ENCODE measurements around the gene OTUD6A. TPM values are rescaled to one million over a fixed set of nuclear protein-coding genes. Genes with fewer than 3 reads are reported as not detected.

Gene OTUD6A, protein sequence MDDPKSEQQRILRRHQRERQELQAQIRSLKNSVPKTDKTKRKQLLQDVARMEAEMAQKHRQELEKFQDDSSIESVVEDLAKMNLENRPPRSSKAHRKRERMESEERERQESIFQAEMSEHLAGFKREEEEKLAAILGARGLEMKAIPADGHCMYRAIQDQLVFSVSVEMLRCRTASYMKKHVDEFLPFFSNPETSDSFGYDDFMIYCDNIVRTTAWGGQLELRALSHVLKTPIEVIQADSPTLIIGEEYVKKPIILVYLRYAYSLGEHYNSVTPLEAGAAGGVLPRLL
- not detected for total RNA-seq
- long read RNA-seq = 0 reads

DNA sequence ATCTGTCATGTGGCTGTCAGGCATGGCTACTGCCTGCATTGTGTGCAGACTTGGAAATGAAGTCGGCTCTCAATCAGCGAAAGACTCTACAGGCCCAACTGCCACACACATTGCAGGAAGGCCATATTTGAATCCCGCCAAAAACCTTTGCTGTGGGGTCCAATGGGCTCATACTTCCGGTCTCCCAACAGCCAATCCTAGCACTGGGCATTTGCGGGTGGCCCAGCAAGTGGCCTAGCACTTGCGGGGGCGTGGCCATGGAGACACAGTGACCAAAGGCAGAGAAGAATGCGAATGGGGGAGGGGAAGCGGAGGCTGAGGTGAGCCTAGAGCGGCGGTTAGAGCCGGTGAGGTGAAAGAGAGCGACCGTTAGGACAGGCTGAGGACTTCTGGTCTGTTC lies at the start of gene OTUD6A:
Gene OTUD6A, plus strand, starts transcription at position 382 of the 400 bp plus-strand sequence. CDS start 68 bp downstream, outside the sequence.
- Histone ChIP-seq H3K4me3 (no peak within 1 kb of the TSS), H3K9me3 (no peaks in the 10 kb centered on the region), H3K4me1 (no peaks in the 10 kb centered on the region), H3K27me3 (ENCODE audit: low read depth) (no peaks in the 10 kb centered on the region), H3K27ac (no peak within 1 kb of the TSS), H3K36me3 (no peaks in the 10 kb centered on the region)
- TF ChIP-seq, protein P1, sequence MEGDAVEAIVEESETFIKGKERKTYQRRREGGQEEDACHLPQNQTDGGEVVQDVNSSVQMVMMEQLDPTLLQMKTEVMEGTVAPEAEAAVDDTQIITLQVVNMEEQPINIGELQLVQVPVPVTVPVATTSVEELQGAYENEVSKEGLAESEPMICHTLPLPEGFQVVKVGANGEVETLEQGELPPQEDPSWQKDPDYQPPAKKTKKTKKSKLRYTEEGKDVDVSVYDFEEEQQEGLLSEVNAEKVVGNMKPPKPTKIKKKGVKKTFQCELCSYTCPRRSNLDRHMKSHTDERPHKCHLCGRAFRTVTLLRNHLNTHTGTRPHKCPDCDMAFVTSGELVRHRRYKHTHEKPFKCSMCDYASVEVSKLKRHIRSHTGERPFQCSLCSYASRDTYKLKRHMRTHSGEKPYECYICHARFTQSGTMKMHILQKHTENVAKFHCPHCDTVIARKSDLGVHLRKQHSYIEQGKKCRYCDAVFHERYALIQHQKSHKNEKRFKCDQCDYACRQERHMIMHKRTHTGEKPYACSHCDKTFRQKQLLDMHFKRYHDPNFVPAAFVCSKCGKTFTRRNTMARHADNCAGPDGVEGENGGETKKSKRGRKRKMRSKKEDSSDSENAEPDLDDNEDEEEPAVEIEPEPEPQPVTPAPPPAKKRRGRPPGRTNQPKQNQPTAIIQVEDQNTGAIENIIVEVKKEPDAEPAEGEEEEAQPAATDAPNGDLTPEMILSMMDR (IDR thresholded peaks at IDR 0.05) = no peak
- ATAC-seq = no peak
- intact Hi-C loops (cut with DNase I) = no loop called here
- no peak for DNase-seq

GRCh38 chrX:70012756-70013155 lies 49.5 kb upstream of the OTUD6A start:
- intact Hi-C loops (cut with DNase I) = no loop called here

GRCh38 chrX:70013466-70014381 lies 48.5 kb upstream of the OTUD6A start:
- no peak overlapping the region for H3K4me3 ChIP-seq
- DNase-seq (no peak), ATAC-seq (no peak)

More at GRCh38 chrX:70012756-70013155, 49.5 kb upstream of the OTUD6A start:
- Histone ChIP-seq H3K4me1 (no peaks in the 10 kb centered on the region), H3K9me3 (no peaks in the 10 kb centered on the region), H3K4me3 (no peak overlapping the region), H3K27ac (no peak overlapping the region), H3K27me3 (ENCODE audit: low read depth) (no peaks in the 10 kb centered on the region), H3K36me3 (no peaks in the 10 kb centered on the region)
- TF ChIP-seq, protein P1 (IDR thresholded peaks at IDR 0.05) = no peak
- ATAC-seq (no peak), DNase-seq (no peak)

DNA sequence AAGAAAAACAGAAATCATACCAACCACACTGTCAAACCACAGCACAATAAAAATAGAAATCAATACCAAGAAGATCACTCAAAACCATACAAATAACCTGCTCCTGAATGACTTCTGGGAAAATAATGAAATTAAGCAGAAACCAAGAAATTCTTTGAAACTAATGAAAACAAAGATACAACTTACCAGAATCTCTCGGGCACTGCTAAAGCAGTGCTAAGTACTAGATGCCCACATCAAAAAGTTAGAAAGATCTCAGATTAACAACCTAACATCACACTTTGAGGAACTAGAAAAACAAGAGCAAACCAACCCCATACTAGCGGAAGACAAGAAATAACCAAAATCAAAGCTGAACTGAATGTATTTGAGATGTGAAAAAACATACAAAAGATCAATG lies 45.7 kb upstream of the OTUD6A start:
- H3K4me1 ChIP-seq = no peaks in the 10 kb centered on the region
- TF ChIP-seq, protein P1 (IDR thresholded peaks at IDR 0.05) = no peak
- H3K9me3 ChIP-seq = no peaks in the 10 kb centered on the region
- ATAC-seq = no peak
- no peaks in the 10 kb centered on the region for H3K27me3 ChIP-seq (ENCODE audit: low read depth)
- intact Hi-C loops (cut with DNase I) = no loop called here
- H3K27ac ChIP-seq = no peak overlapping the region
- no peak overlapping the region for H3K4me3 ChIP-seq
- no peak for DNase-seq
- no peaks in the 10 kb centered on the region for H3K36me3 ChIP-seq

More at GRCh38 chrX:70013466-70014381, 48.5 kb upstream of the OTUD6A start:
- TF ChIP-seq, protein P1 (IDR thresholded peaks at IDR 0.05) = no peak
- H3K27me3 ChIP-seq (ENCODE audit: low read depth) = no peaks in the 10 kb centered on the region
- no peak overlapping the region for H3K27ac ChIP-seq
- H3K36me3 ChIP-seq = no peaks in the 10 kb centered on the region
- intact Hi-C loops (cut with DNase I) = no loop called here
- no peaks in the 10 kb centered on the region for H3K4me1 ChIP-seq
- no peaks in the 10 kb centered on the region for H3K9me3 ChIP-seq

- no peak overlapping the region for H3K4me3 ChIP-seq
- H3K27me3 ChIP-seq (ENCODE audit: low read depth) = no peaks in the 10 kb centered on the region
- ATAC-seq (no peak), DNase-seq (no peak)
- no peak overlapping the region for H3K27ac ChIP-seq
- no peaks in the 10 kb centered on the region for H3K4me1 ChIP-seq
- no peaks in the 10 kb centered on the region for H3K36me3 ChIP-seq
- TF ChIP-seq, protein P1 (IDR thresholded peaks at IDR 0.05) = no peak
- H3K9me3 ChIP-seq = no peaks in the 10 kb centered on the region
- intact Hi-C loops (cut with DNase I) = no loop called here
Measured at GRCh38 chrX:70022616-70023015, 39.6 kb upstream of the OTUD6A start.
